HuH-7.5 (cell line): ENCODE data around the gene BCL2L14.
A peak's percentile ranks its signal among the peaks of the same experiment; 100 is the strongest.

Experiments used
- DNase-seq: peaks from one replicate; pipeline ENCODE4 v3.0.0; 2011; ENCODE audit warnings: low spot score

Gene BCL2L14

GRCh38 chr12:12070674-12071656 lies at the start of gene BCL2L14:
BCL2L14 (plus strand) TSS chr12:12070939; CDS start chr12:12079306, 8,367 bp downstream.
- no peak for DNase-seq

- DNase-seq = no peak
Measured at GRCh38 chr12:12022306-12022936, 48.3 kb upstream of the BCL2L14 start.

GRCh38 chr12:12023456-12023855 lies 47.3 kb upstream of the BCL2L14 start:
- DNase-seq = no peak

GRCh38 chr12:12024911-12025682 lies 45.6 kb upstream of the BCL2L14 start:
- no peak for DNase-seq

GRCh38 chr12:12025799-12026386 lies 44.8 kb upstream of the BCL2L14 start:
- no peak for DNase-seq

- no peak for DNase-seq
Measured at GRCh38 chr12:12028668-12029402, 41.9 kb upstream of the BCL2L14 start.

GRCh38 chr12:12029653-12030052 lies 41.1 kb upstream of the BCL2L14 start:
- DNase-seq = no peak

GRCh38 chr12:12032260-12032791 lies 38.4 kb upstream of the BCL2L14 start:
- no peak for DNase-seq

GRCh38 chr12:12032851-12033797 lies 37.6 kb upstream of the BCL2L14 start:
- DNase-seq = peak; percentile 59

GRCh38 chr12:12033824-12034223 lies 36.9 kb upstream of the BCL2L14 start:
- DNase-seq = no peak

- DNase-seq = no peak
Measured at GRCh38 chr12:12034344-12034743, 36.4 kb upstream of the BCL2L14 start.

GRCh38 chr12:12035229-12035628 lies 35.5 kb upstream of the BCL2L14 start:
- DNase-seq = no peak

GRCh38 chr12:12036901-12037300 lies 33.8 kb upstream of the BCL2L14 start:
- DNase-seq = no peak

- no peak for DNase-seq
Measured at GRCh38 chr12:12039897-12040296, 30.8 kb upstream of the BCL2L14 start.

GRCh38 chr12:12046401-12046800 lies 24.3 kb upstream of the BCL2L14 start:
- DNase-seq = no peak

- no peak for DNase-seq
Measured at GRCh38 chr12:12047682-12048081, 23.1 kb upstream of the BCL2L14 start.

- DNase-seq = no peak
Measured at GRCh38 chr12:12048266-12048665, 22.5 kb upstream of the BCL2L14 start.

GRCh38 chr12:12048714-12049113 lies 22.0 kb upstream of the BCL2L14 start:
- DNase-seq = no peak

- no peak for DNase-seq
Measured at GRCh38 chr12:12051668-12052067, 19.1 kb upstream of the BCL2L14 start.

- no peak for DNase-seq
Measured at GRCh38 chr12:12054993-12055392, 15.7 kb upstream of the BCL2L14 start.
